GM19467 (cell line): Measurements from ENCODE around the gene CRIP2.

ENCODE experiments used
- ATAC-seq: cut with Tn5 transposase; IDR thresholded peaks from one replicate; pipeline ENCODE4 v1.9.1; 2021; ENCODE audit warnings: mild to moderate bottlenecking, moderate library complexity; ENCODE audit not compliant: unreplicated experiment

The CRIP2 gene

GRCh38 chr14:105519946-105520698 is 45.5 kb downstream of the CRIP2 start:
- no peak for ATAC-seq

- ATAC-seq: no peak
Observed at GRCh38 chr14:105525326-105525725, 50.7 kb downstream of the CRIP2 start.

DNA sequence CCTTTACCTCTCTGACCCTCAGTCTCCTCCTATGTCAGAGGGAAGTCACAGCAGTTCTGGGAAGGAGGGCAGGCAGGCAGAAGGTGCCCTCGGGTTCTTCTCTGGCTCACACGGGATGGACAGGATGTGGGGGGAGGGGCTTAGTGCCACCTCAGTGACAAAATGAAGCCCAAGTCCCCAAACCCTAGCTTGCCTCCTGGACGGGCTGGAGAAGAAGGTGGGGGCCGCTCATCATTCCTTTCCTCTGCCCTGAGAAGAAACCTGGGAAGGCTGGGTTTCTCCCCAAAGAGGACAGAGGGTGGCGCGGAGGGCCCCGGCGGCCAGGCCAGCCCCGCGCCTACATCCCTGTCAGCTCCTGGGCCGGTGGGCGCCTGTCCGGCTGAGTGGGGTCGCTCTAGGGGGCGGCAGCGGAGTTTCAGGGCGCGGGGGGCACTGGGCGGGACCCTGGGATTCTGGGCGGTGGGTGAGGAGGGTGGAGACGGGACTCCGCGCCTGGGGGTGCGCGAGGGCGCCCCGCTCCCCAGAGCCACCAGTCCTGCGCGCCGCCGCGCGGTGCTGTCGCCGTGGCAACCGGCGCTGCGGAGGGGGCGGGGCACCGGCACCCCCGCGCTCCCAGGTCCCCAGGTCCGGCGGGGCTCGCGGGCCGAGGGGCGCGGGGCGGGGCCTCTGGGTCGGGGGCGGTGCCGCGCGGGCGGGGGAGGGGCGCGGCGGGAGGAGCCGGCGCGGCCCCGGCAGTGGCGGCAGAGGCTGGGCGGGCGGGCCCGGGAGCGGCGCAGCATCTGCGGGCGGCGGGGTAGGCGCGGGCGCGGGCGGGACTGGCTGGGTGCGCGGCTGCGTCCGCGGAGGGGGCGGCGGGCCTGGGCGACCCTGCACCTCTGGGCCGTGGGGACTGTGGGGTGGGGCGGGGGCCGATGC is 51.5 kb downstream of the CRIP2 start, which contains the start of gene TMEM121:
TMEM121 (plus strand) TSS at position 723 of the 915 bp plus-strand sequence. CDS start 2,252 bp downstream, outside the sequence.
- no peak for ATAC-seq

DNA sequence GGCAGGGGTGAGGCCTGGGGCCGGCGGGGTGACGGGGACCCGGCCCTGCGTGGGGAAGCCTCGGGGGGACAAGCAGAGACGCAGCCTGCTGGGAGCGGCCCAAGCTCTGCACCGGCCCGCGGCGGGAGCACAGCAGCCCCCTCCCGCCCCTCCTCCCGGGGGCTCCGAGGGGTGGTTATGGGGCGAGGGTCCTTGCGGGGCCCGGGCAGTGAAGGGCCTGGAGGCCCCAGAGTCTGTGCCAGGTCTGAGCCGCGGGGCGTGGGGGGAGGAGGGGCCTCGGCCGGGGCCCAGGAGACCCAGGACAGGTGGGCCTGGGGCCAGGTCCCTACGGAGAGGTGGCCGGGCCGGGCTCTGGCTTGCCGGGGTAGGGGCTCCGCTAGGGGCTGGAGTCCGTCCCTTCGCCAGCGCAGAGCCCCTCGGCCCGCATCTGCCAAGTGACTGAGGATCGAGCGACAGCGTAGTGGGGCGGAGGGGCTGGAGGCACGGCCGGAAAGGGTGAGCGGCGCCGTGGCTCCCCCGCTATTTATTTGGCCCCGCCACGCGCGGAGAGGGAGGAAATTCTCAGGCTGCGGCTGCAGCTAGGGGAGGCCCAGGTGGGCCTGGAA is 52.3 kb downstream of the CRIP2 start:
- no peak for ATAC-seq

DNA sequence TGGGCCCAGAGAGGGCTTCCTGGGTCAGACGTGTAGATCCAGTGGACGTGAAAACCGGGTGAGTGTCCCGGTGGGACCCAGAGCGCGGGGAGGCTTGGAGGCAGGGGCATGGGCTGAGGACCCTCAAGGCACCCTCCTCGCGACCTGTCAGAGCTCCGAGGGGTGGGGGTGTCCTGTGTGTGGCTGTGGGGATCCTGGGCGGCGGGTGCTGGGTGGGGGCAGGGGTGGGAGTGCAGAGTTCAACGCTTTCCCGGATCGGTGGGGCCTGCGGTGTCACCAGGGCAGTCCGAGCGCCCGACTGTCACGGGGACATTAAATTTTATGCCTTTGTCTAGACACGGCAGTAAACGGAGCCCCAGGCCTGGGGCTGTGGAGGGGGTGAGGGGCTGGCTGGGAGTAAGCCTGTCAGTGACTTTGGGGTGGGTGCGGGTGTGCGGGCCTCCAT is 52.8 kb downstream of the CRIP2 start:
- ATAC-seq: no peak

GRCh38 chr14:105527826-105528585 is 53.4 kb downstream of the CRIP2 start:
- no peak for ATAC-seq

GRCh38 chr14:105528586-105529318 is 54.1 kb downstream of the CRIP2 start:
- no peak for ATAC-seq

DNA sequence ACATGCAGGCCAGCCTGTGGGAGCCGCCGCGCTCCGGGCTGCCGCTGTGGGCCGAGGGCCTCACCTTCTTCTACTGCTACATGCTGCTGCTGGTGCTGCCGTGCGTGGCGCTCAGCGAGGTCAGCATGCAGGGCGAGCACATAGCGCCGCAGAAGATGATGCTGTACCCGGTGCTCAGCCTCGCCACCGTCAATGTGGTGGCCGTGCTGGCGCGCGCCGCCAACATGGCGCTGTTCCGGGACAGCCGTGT is 54.6 kb downstream of the CRIP2 start:
- ATAC-seq: no peak
